Testis (tissue), 2 donors: Measurements from ENCODE around the gene SLC6A19.

ENCODE experiments used
- CTCF ChIP-seq, 3 experiments: fragments of 450-650 bp in 2 of 3; fragments of 200-600 bp in 1 of 3; sonication (generic) in 1 of 3; IDR thresholded peaks; one replicate each; pipeline ENCODE4 v1.5.1; 2016 to 2019; ENCODE audit warnings: antibody characterized with exemption in 3 of 3, mild to moderate bottlenecking in 2 of 3, moderate library complexity in 1 of 3
- POLR2A ChIP-seq: fragments of 450-650 bp; IDR thresholded peaks from one replicate; pipeline ENCODE4 v1.6.1; 2017; ENCODE audit warnings: antibody characterized with exemption, mild to moderate bottlenecking, moderate library complexity

- no peak for TF ChIP-seq CTCF (IDR thresholded peaks at IDR 0.05)
- TF ChIP-seq POLR2A = no peak
Measured at GRCh38 chr5:1158647-1159340, 42.6 kb upstream of the SLC6A19 start.
